NAMALWA (cell line): ENCODE results near the gene RALGAPA2.

Source experiments
- DNase-seq: peaks from one replicate; pipeline ENCODE4 v3.0.0-alpha.2; 2015; ENCODE audit warnings: low spot score

Gene RALGAPA2

DNA sequence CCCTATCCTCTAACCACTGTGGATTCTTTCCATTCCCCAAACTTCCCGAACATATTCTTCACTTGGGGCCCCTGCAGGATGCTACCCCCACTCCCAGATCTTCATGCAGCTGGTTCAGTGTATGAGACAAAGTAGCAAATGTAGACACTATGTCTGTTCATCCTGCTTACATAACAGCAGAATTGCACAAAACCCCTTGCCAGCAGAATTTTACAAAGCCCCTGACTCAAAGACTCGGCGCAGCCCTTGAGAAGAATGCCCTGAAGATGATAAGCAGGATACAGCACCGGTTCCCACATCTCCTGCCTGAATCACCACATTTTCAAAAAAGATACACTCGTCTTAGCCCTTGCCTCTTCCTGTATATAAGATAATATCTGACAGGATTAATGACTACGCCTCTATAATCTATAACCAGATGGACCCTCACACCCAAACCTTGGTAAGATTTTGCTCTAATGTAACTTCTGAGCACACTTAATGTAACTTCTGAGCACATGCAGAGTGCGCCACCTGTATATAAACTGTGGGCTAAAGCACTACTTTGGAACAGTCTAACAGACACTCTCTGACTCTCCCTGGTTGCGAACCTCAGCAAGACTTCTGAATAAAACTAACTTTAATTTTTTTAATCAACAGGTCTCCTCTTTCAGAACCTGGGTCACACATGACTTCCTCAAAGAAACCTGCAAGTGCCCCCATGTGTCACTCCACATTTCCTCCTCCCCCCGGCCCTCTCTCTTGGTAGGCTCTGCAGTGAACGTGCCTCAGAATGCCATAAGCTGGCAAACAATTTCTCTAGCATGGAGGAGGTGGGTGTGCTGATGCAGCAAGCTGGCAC is 28.7 kb downstream of the RALGAPA2 start:
- DNase-seq: no peak

DNA sequence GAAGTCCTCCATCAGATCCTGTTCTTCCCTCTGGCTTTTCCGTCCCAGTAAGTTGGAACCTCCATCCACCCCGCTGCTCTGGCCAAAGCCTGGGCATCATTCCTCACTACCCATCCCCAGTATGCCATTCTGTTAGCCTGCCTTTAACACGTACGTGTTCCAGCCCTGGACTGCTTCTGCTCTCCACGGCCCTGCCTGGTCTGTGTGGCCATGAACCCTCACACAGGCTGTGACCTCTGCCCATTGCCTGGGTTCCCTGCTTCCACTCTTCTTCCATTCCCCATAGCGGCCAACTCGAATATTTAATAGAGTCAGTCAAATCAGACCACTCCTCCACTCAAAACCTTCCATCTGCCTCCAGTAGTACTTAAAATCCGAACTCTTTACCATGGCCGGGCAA is 29.4 kb downstream of the RALGAPA2 start:
- no peak for DNase-seq

DNA sequence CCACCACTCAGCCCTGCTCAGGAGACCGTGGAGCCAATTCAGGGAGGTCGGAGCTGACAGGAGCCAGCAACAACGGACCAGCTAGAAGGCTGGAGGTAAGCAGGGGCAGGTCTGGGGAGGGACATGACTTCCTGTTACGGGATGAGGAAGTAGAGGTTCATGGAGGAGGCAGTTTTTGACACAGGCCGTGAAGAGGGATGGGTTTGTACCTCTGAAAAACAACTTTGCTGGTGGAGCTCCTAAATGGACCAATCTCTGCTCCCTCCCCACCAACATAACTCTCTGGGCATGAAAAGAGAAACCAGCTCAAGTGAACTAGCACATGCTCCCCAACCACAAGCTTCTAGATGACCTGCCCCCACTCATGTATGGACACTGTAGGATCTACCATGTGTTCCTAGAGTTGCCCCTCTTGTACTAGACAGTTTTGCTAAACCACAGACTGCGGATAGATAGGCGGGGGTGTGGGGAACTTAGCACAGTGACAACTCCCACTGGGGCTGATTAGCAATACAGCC is 31.4 kb downstream of the RALGAPA2 start:
- DNase-seq: no peak

DNA sequence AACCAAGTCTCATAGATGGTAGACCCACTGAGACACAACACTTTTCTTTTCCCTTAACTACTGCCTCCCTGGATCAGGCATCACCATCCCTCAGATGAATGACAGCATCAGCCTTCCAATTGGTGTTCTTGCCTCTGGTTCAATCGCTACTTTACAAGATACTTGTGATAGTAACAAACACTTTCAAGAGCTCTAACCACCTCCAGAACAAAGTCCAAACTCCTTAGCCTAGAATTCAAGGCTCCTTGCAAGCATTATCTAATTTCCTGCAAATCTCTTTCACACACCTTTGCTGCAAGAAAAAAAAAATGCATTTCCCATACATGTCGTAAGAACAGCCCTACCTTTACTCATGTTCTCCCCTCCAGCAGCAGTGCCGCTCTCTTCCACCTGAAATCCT is 33.1 kb downstream of the RALGAPA2 start:
- no peak for DNase-seq

DNA sequence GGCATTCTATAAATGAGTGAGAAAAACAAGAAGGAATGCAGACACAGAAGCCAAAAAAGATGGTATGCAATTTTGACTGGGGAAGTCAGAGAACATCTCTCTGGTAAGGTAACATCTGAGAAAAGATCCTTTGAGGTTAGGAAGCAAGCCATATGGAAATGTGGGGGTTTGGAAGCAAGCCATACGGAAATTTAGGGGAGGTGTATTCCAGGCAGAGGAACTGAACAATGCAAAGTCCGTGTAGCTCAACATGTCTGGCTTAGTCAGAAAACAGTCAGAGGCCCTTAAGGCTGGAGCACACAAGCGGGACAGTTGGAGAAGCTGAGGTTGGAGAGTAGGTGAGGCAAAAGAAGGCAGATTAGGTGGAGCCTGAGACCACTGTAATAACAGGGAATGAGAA is 35.3 kb downstream of the RALGAPA2 start:
- DNase-seq: no peak

DNA sequence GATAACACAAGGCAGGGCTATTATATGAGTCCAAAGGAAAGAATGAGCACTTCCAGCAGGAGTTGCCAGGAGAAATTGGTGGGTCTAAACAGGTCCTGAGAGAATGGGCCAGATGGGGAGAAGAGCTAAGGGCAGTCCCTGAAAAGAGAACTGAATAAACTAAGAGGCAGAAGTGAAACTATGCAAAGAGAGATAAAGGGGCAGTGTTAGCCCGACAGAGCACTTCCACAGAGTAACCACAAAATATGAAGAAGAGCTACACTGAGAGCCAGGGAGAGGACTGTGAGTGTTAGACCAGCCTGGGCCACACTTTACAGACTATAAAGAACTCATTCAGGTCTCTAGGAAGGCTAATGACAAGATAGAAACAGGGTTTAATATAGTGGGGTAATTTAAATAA is 43.8 kb downstream of the RALGAPA2 start:
- peak; percentile 71 for DNase-seq

DNA sequence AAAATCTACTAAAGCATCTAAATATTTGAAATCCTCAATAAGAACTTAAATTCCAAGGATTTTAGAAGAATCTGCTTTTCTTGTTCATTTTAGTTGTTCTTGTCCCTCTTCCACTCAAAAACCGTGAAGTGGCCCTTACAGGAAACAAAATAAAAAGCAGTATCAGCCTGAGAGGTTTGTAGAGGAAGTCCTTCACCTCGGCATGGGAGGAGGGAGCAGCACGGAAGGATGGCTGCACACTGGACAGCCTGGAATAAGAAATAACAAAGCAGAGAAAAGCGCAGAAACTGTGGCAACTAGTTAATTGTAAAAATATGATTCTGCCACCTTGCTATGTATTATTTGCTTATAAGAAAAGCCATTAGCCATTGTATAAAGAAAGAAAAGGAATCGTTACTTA is 46.1 kb downstream of the RALGAPA2 start:
- no peak for DNase-seq

DNA sequence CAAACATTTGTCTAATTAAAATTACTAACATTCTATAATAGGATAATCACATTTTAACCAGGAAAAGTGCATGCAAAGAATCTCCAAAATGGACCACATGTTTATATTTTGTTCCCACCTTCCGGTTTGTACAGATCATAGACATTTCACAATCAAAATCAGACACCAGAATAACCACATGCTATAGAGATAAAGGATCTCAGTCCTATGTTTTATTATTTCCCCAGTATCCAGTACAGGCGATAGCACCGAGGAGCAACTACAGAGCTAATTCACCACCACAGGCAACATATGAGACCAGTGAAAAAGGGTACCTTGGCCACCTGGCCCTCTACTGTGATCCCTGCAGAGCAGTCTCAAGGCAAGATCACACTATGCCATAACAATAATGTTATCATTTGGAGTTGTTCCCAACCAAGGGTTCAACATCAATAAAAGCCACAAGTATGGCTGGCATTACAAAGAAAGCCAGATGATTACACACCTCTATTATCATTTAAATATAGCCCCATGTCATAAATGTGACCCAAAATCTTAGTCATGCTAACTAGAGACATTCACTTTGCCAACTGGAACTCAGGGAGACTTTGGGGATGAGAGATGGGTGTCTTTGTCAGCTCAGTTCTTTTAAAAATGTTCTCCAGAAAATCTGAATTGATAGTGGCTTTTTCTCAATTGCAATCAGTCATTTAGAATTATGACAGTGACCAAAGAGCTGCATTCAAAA is 46.7 kb downstream of the RALGAPA2 start:
- no peak for DNase-seq

DNA sequence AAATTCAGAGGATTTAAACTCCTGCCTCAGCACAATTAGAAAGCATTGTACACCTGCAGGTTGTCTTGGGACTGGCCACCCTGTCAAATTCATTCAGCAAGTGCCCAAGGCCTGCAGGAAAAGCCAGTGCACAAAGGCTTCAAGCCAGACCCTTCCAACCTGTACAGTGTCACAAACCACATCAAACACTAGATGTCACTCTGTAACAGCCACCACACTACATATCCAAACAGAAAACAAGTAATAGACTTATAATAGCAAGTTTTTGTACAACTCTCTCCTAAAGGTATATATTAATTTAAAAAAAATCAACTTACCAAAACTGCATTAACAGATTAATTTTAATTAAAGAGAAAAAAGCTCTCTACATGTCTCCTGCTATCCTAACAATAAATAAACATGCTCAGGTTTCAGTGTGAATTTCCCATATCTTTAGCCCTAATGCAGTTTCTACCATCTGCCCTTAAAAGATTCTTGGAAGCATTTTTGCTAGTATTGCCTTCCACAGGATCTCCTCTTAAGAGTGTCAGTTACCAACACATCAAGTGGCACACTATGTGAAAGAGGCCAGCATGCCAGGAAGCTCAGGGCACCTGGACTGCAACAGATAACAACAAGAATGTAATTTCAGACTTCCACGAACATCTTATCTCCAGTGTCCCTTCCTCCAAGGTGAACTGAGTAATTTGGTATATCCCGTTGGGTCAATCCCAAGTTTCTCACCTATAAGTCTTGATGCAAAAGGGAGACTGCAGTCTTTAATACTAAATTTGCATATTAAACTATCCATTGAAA is 47.5 kb downstream of the RALGAPA2 start:
- peak; percentile 47 for DNase-seq

DNA sequence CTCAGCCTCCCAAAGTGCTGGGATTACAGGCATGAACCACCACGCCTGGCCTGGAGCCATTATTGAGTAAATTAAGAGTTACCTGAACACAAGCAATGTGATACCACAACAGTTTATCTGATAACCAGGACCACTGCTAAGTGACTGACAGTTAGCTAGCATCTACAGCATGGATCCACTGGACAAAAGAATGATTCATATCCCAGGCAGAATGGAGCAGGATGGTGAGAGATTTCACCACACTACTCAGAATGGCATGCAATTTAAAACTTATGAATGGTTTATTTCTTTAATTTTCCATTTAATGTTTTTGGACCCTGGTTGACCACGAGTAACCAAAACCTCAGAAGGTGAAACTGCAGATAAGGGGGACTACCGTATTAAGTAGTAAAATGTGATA is 48.6 kb downstream of the RALGAPA2 start:
- no peak for DNase-seq

DNA sequence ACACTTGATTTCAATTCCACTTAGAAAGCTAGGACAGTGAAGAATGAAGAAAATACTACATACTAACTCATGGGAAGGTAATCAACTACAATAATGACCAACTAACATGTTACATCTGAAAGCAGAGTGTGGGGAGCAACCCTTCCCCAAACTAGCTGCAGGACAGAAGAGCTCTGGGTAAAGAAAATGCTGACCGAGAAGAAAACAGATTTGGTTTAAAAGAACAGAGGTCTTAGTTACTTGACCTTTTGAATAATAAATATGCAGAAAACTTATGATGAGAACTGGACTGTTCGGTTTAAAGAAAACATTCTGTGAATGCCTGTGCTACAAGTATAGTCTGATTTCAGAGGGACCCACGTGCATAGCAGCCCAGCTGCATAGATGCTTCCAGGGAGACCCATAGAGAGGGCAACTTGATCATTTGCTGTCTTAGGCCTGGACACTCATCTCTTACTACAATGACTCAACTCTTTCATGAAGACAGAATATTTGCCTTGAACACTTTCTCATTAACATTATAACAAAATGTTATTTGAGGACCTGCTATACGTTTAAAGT is 53.5 kb downstream of the RALGAPA2 start:
- no peak for DNase-seq

DNA sequence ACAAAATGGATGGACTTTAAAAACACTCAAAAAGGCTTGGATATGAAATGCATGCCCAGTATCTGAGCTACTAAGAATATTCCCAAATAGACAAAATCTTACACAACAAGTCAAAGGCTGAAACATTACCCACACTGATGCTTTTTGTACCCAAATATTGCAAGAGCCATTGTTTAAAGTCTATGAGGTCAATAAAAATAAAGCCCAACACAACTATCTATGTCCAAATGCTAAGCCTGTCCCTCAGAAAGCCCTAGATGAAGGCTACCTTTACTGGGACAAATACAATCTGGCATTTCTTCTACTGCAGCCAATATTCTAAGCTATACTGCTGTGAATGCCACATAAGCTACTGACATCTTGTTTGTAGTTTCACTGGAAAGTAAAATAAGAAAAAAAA is 54.3 kb downstream of the RALGAPA2 start:
- no peak for DNase-seq

DNA sequence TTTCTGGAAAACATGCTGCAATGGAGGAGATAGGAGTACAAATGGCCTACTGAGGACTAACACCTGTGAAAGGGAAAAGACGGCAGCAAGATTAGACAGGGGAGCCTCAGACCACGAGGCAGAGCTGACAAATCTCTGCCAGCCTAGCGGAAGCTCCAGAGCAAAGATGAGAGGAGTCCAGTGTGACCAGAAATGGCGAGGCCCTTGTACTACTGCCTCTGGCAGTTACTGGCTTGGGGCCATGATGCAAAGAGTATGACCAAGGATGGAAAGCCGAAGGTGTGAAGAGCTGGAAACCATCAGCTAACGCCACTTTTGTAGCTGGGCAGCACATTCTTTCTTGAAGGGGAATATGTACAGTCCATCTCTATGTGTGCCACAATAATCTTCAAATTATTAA is 55.4 kb downstream of the RALGAPA2 start:
- DNase-seq: no peak

DNA sequence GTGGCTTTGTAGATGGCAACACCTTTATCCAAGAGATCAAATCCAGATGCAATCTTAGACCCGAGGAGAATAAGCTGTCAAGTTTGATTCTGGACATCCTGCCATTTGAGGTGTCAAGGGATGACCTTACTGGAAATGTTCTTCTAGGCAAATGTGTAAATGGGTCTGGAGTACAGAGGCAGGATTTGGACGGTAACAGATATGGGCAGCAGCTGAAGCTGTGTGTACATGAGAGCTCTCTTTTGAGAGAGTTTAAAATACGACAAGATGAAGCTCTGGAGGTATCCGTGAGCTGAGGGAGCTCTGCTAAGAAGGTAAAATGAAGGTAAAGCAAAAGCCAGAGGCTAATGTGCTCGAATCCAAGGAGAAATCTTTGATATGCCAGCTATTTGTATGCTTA is 56.6 kb downstream of the RALGAPA2 start:
- no peak for DNase-seq

DNA sequence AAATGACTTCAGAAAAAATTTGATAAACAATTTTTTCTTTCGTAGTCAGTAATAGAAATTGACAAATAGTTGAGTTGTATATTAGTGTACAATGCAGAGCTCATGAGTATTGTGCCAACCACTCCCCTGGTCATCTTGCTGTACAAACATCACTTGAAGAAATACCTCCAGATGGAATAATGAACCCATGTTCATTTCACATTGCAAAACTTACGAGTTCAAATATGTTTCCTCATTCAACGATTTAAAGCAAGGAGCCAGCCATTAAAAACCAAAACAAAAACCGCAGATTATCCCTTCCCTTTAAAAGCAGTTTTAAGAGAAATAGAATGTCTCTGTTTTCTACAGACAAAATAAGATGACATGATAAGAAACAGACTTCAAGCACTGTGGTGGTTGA is 62.5 kb downstream of the RALGAPA2 start:
- no peak for DNase-seq

DNA sequence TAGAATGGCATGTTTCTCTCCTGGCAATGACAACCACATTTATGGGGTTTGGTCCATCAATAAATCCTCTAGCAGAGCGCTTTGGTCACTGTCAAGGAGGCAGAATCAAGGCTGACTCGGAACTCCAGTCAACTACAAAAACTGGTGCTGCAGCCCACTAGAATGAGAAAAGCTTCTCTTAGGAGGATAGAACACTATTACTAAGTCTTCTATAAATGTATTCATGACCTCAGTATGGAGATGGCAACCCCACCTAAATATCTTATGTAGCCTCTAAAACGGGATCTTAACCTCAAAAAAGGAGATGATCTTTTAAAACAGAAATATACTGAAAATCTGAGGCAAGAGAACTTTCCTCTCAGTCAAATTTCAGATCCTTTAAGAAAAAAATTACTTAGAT is 68.5 kb downstream of the RALGAPA2 start:
- DNase-seq: no peak

DNA sequence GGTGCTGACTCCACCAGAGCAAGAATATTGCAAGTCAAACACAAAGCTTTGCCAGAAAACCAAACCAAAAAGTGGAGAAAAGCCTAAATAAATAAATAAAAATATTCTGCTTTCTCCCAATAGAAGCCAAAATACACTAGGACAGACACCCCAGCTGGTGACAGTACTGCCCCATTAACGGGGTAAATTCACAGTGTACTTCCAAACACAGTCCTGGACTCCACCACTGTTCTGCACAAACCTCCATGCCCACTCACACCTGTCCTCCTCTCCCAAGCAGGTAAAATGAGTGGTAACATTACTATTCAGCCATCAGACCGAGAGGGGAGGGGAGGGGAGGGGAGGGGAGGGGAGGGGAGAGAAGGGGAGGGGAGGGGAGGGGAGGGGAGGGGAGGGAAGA is 70.7 kb downstream of the RALGAPA2 start:
- DNase-seq: no peak

DNA sequence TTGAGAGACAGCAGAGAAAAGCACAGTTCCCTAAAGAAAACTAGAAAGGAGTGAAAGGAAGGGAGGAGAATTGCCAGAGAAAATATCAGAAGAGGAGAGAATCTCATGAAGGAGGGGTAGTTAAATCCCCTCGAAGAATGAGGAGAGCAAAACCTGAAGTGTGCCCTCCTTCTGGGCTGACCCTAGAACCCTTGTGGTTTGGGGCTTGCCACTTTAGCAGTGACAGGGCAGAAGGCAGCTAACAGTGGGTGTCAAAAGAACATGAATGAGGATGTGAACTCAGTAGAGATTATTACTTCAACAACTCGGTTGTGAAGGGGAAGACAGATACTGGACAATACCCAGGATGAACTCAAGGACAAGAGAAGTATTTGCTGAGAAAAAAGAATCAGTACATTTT is 73.6 kb downstream of the RALGAPA2 start:
- DNase-seq: no peak

DNA sequence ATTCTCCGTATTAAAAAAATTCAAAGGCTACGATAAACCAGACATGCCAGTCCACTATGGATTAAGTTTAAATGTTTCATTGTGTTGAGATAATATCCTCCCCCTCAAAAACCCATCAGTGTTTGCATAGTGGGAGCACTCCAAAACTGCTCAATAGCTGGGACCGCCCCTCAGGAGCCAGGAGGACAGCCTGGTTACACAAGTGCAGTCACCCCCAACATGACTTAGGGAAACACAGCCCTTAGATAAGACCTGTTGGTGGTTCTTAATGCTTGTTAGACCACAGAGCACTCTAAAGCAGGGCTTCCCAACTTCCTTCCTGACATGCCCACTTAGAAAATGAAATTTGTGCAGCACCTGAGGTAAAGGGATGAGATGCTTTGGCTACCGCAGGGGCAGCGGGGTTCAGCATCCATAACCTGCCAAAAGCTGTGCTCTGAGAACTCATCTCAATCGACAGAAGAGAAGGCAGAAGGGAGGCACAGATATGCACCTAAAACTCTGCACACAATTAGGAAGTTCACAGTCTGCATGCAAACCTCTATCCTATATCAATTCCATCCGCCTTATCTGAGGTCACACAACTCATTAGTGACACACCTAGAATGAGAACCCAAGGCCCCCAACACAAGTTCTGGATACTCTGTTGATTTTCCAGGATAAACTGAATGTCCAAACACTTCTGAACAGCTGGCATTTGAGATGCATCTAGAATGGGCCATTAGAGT is 74.3 kb downstream of the RALGAPA2 start:
- no peak for DNase-seq

DNA sequence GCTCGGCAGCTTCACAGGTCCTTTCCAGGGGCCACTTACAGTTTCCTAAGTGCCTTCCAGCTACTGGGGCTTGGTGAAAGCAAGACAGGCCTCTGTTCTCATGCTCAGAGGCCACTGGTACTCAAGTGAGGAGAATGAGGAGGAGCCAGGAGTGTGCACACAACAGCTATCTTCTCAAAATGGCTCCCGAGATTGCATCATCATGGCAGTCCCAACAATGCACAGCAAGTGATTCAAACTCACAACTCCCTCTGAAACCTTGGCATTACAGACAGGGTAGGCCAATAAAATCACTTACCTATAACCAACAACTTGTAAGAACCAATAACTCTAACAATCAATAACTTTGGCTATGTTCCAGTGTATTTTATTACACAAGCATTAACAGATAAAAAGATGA is 77.4 kb downstream of the RALGAPA2 start:
- DNase-seq: no peak

DNA sequence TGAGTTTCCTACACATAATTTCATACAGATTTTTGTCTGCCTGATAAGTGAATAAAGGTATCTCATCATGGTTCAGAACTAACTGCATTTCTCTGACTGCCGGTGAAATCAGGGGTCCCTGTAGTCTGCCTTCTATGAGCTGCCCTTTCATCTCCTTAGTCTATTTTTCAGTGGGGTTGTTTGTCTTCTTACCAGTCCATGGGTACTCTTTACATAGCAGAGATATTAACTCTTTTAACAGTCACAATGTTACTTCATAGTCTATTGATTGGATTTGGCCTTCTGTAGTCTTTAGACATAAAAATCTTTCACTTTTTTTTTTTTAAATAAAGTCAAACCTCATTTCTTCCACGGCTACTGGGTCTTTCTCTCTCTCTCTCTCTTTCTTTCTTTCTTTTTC is 79.8 kb downstream of the RALGAPA2 start:
- DNase-seq: no peak

DNA sequence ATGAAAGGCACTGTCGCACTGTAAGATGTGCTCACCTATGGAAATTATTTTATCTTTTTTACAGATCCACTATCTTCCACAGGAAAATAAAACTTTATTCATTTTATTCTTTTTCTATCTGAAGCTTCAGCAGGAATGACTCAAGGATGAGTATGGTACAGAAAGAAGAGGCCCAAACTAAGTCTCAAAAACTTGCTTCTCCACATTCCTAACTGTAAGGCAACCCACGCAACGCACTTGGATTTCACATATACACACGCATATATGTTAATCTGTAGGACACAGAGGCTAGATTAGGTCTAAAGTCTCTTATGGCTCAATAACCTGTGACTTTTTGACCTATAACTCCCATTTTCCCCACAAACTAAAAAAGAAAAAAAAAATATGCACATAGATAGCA is 81.9 kb downstream of the RALGAPA2 start:
- DNase-seq: no peak
